ENCODE measurements around the gene SDE2. TPM values are rescaled to one million over a fixed set of nuclear protein-coding genes. Genes with fewer than 3 reads are reported as not detected.

SDE2 gene
- total and polyA plus RNA-seq, 2 of the 8 experiments (the other 6 are each of a cell fraction or from before 2014, with no cell fraction given) = 8.5 to 16.7 TPM

DNA sequence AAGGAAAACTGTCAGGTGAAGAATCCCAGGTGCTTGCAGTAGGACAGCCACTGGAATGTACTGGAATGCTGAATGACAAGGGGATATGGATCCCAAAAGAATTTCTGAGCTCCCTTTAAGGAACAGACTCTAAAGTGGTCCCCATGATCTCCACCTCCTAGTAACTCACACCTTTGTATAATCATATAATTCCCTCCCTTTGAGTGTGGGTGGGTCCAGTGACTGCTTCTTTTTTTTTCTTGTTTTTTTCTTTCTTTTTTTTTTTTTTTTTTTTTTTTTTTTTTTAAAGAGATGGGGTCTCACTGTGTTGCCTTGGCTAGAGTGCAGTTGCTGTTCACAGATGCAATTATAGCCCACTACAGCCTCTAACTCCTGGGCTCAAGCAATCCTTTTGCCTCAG is 34.8 kb upstream of the SDE2 start:
- Histone ChIP-seq H4K5ac (ENCODE audit: insufficient read length, low read depth, low read length) (no peak overlapping the region), H3K27ac (ENCODE audit: low read depth, low read length) (no peak overlapping the region), H3K4ac (replicated peaks; ENCODE audit: insufficient read length, low read depth, low read length) (no peak overlapping the region), H2BK12ac (ENCODE audit: low read depth, low read length) (no peak overlapping the region), H3K79me2 (ENCODE audit: control insufficient read depth in 1 of 2, insufficient read depth in 2 of 2, low read length in 2 of 2) (no peaks in the 10 kb centered on the region), H3K4me2 (ENCODE audit: insufficient read depth in 1 of 2, low read depth in 2 of 2, low read length in 2 of 2) (no peak overlapping the region), H4K8ac (ENCODE audit: extremely low read depth, insufficient read depth, low read length) (no peak overlapping the region), H3K9ac (replicated peaks in 1 of 4; ENCODE audit: extremely low read depth in 1 of 4, low read depth in 3 of 4, low read length in 3 of 4) (no peak overlapping the region), H4K20me1 (replicated peaks in 1 of 2; ENCODE audit: control insufficient read depth in 1 of 2, insufficient read depth in 2 of 2, low read length in 2 of 2) (no peaks in the 10 kb centered on the region), H3K23me2 (ENCODE audit: low read depth, low read length) (no peaks in the 10 kb centered on the region), H2AFZ (ENCODE audit: low read length) (no peak overlapping the region), H2BK5ac (ENCODE audit: low read depth, low read length) (no peak overlapping the region), H3K36me3 (ENCODE audit: control insufficient read depth in 2 of 4, insufficient read depth in 4 of 4, low read length in 3 of 4) (no peaks in the 10 kb centered on the region), H3K23ac (ENCODE audit: insufficient read length) (no peak overlapping the region), H3K9me3 (ENCODE audit: insufficient read depth in 2 of 2, low read depth in 1 of 2, low read length in 1 of 2) (no peaks in the 10 kb centered on the region), H3K4me1 (replicated peaks in 1 of 4; ENCODE audit: control insufficient read depth in 3 of 4, insufficient read depth in 4 of 4, low read length in 3 of 4) (no peaks in the 10 kb centered on the region), H3K14ac (ENCODE audit: insufficient read length) (no peak overlapping the region), H2BK120ac (replicated peaks; ENCODE audit: low read depth, low read length) (no peak overlapping the region), H3K18ac (ENCODE audit: extremely low read depth, low read length) (no peak overlapping the region), H3K27me3 (replicated peaks in 1 of 4; ENCODE audit: control insufficient read depth in 3 of 4, extremely low read depth in 1 of 4, insufficient read depth in 3 of 4, low read length in 3 of 4) (no peaks in the 10 kb centered on the region), H2BK20ac (ENCODE audit: low read length) (no peak overlapping the region), H3K56ac (replicated peaks; ENCODE audit: insufficient read length, low read depth, low read length) (no peak overlapping the region), H3K79me1 (ENCODE audit: low read depth, low read length) (no peaks in the 10 kb centered on the region), H4K91ac (replicated peaks; ENCODE audit: insufficient read length, low read length) (no peak overlapping the region), H3K4me3 (ENCODE audit: extremely low read depth in 1 of 4, insufficient read depth in 2 of 4, low read depth in 3 of 4, low read length in 4 of 4) (no peak overlapping the region), H2BK15ac (ENCODE audit: low read length) (no peak overlapping the region), H2AK5ac (ENCODE audit: low read depth, low read length) (no peak overlapping the region)
- CTCF ChIA-PET (ENCODE audit: partially characterized antibody) = interaction anchor here (0.9 to 1.4 kb wide), 6 partner anchors 9 to 87 kb away, joined by 3 to 4 read pairs (median 4); no protein-coding TSS in a partner anchor
- POLR2A ChIA-PET (ENCODE audit: partially characterized antibody) = interaction anchor here (0.9 to 1.7 kb wide), 3 partner anchors 10 to 34 kb away, joined by 3 to 4 read pairs (median 3); no protein-coding TSS in a partner anchor
- DNase-seq (ENCODE audit: low read depth in 1 of 2, low spot score in 2 of 2) (no peak), FAIRE-seq (no peak)
- no peak for TF ChIP-seq SIRT6 (IDR thresholded peaks at IDR 0.05; ENCODE audit: low read length)
- TF ChIP-seq HDAC6 (IDR thresholded peaks at IDR 0.05; ENCODE audit: low read depth, low read length) = no peak

Measured in H1 (cell line).